Tibial nerve (tissue), 4 donors: ENCODE measurements around the gene S100A5. TPM values are rescaled to one million over a fixed set of nuclear protein-coding genes. Genes with fewer than 3 reads are reported as not detected.

Experiments
- DNase-seq, 2 donors: peaks; one replicate each; pipeline ENCODE4 v3.0.0-alpha.2; 2019; ENCODE audit warnings: low spot score in 2 of 2
- H3K27ac ChIP-seq, 4 donors: fragments of 200-600 bp; sonication (generic) in 3 of 4; one replicate each; pipeline ENCODE4 v1.5.1; 2017 to 2019; ENCODE audit warnings: mild to moderate bottlenecking in 1 of 4
- H3K27me3 ChIP-seq, 2 donors: fragments of 200-600 bp; sonication (generic) in 1 of 2; one replicate each; pipeline versions ENCODE4 v1.5.1 to v1.6.0; 2017 to 2019
- H3K36me3 ChIP-seq, 3 donors: fragments of 200-600 bp; sonication (generic); one replicate each; pipeline ENCODE4 v1.5.1; 2018 to 2019
- H3K4me1 ChIP-seq, 4 donors: fragments of 200-600 bp; sonication (generic) in 3 of 4; one replicate each; pipeline ENCODE4 v1.5.1; 2017 to 2019
- H3K4me3 ChIP-seq, 4 donors: fragments of 200-600 bp; sonication (generic) in 3 of 4; one replicate each; pipeline ENCODE4 v1.5.1; 2017 to 2019; ENCODE audit warnings: mild to moderate bottlenecking in 1 of 4, moderate library complexity in 1 of 4
- H3K9me3 ChIP-seq, 4 donors: fragments of 200-600 bp; sonication (generic) in 3 of 4; one replicate each; pipeline ENCODE4 v1.5.1; 2017 to 2019
- EP300 ChIP-seq, 2 donors: sonication (generic); formaldehyde crosslinking; IDR thresholded peaks; one replicate each; pipeline ENCODE4 v1.6.1; 2017; ENCODE audit warnings: antibody characterized with exemption in 2 of 2, mild to moderate bottlenecking in 1 of 2
- POLR2A ChIP-seq, 2 donors: fragments of 450-650 bp; IDR thresholded peaks; one replicate each; pipeline ENCODE4 v1.6.1; 2017; ENCODE audit warnings: antibody characterized with exemption in 2 of 2, mild to moderate bottlenecking in 2 of 2, moderate library complexity in 2 of 2
- WGBS, 2 donors: methylation state at CpG; one replicate each; pipeline ENCODE4 v1.1.5; 2018; 5-methylcytosine and 5-hydroxymethylcytosine counted together
- total RNA-seq, 4 donors: library from RNA; depleted of rRNA; stranded (reverse); fragments of >200 nt; gene quantifications; one replicate each; pipeline ENCODE4 v1.1.0, GENCODE V29; 2016
- TF ChIP-seq, protein P1 (sequence below), 5 experiments: fragments of 200-600 bp in 3 of 5; fragments of 450-650 bp in 2 of 5; sonication (generic) in 3 of 5; IDR thresholded peaks; one replicate each; pipeline ENCODE4 v1.5.1; 2016 to 2019; ENCODE audit warnings: antibody characterized with exemption in 5 of 5, mild to moderate bottlenecking in 3 of 5, moderate library complexity in 2 of 5

The S100A5 gene
- total RNA-seq, 4 donors from 2014 or later, result not detected

DNA sequence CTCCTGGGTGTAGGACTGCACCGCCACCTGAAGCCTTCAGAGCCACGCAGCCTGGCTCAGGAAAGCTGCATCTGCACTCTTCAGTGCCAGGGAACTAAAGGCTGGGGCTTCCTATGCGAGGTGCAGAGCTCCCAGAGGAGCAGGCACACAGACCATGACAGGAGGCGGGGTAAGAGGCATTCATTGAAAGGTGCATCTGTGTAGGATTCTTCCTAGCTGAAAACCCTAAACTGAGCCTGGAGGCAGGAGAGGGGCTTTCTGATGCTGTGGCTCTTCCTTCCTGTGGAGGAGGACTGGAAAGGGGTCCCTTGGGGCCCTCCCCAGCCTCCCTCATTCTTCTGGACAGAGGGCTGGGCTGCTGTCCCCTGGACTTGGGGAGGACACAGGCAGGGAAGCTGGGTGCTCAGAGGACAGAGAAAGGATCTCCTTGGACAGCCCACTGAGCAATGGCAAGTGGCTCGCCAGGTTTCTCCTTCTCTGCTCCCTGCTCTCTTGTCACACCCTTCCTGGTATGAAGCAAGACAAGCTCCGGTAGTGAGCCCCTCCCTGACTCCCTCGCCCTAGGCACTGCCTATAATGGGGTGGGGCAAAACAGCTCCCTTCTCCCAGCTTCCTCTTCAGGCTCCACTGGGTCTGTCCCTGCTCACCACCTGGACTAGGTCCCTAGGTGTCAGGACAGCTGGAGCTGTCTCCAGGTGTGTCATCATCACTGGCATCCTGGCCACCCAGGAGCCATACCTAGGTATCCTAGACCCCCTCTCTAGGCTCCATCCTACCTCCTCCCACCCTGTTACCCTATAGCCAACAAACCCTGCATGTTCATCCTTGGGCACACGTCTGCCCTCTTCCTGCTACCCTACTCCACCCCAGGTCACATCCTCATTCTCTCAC lies 25.0 kb downstream of the S100A5 start:
- Histone ChIP-seq H3K9me3 (no peaks in the 10 kb centered on the region), H3K27me3 (no peaks in the 10 kb centered on the region), H3K36me3 (no peaks in the 10 kb centered on the region), H3K4me1 (peaks cover 0 to 13% (median 3%) of the 10 kb centered on the region in 4 donors), H3K4me3 (no peak overlapping the region), H3K27ac (peak overlapping the region in 1 of 4 donors; percentile 59)
- no peak for TF ChIP-seq EP300 (IDR thresholded peaks at IDR 0.05)
- TF ChIP-seq, protein P1, sequence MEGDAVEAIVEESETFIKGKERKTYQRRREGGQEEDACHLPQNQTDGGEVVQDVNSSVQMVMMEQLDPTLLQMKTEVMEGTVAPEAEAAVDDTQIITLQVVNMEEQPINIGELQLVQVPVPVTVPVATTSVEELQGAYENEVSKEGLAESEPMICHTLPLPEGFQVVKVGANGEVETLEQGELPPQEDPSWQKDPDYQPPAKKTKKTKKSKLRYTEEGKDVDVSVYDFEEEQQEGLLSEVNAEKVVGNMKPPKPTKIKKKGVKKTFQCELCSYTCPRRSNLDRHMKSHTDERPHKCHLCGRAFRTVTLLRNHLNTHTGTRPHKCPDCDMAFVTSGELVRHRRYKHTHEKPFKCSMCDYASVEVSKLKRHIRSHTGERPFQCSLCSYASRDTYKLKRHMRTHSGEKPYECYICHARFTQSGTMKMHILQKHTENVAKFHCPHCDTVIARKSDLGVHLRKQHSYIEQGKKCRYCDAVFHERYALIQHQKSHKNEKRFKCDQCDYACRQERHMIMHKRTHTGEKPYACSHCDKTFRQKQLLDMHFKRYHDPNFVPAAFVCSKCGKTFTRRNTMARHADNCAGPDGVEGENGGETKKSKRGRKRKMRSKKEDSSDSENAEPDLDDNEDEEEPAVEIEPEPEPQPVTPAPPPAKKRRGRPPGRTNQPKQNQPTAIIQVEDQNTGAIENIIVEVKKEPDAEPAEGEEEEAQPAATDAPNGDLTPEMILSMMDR (IDR thresholded peaks at IDR 0.05), result no peak
- no peak for TF ChIP-seq POLR2A (IDR thresholded peaks at IDR 0.05)
- DNase-seq, result no peak
- 49 to 59% methylated on average over 6 to 8 of the region's 8 CpGs for WGBS, 2 donors

DNA sequence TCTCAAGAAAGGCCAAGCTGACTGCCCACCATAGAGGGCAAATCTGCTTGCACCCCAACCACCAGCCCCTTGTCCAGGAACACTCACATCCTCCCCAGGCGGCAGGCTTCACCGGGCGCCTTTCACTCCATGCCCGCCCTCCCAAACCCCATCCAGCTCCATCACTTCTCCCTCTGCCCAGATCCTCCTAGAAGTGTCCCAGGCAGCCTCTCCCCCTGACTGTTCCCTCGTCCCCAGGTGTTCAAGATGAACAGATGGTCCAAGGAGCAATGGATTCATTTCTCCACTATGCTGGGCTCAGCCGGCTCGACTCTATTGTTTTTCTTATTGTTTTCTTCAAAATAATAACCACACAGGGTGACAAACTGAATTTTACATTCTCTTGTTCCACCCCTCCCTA lies 27.1 kb downstream of the S100A5 start:
- TF ChIP-seq EP300 (IDR thresholded peaks at IDR 0.05) (no peak), POLR2A (IDR thresholded peaks at IDR 0.05) (no peak)
- TF ChIP-seq, protein P1 (IDR thresholded peaks at IDR 0.05), result no peak
- Histone ChIP-seq H3K9me3 (no peaks in the 10 kb centered on the region), H3K27ac (no peak overlapping the region), H3K4me3 (no peak overlapping the region), H3K36me3 (no peaks in the 10 kb centered on the region), H3K4me1 (peaks cover 0 to 17% (median 3%) of the 10 kb centered on the region in 4 donors), H3K27me3 (no peaks in the 10 kb centered on the region)
- DNase-seq, result no peak
- WGBS, 2 donors, result 93 to 96% methylated on average over 7 of the region's 7 CpGs

DNA sequence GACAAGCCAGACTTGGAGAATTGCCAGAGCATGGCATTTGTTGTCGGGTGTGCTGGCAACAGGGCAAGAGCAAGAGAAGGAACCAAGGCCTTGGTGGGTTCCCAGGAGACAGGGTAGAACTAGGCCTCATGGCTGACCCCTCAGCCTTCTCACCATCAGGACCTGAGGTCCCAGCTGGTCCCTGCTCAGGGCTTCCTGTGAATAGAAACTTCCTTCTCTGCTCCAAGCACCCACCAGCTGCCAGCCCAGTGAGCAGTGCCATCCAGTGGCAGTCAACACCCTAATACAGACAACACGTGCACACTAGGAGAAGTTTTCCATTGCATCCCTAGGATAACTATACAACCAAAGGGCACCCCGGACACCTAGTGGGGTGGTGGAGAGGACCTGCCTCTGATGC lies 27.7 kb downstream of the S100A5 start:
- no peak overlapping the region for H3K27ac ChIP-seq
- DNase-seq, result no peak
- H3K4me1 ChIP-seq, result peaks cover 0 to 19% (median 4%) of the 10 kb centered on the region in 4 donors
- no peaks in the 10 kb centered on the region for H3K27me3 ChIP-seq
- no peaks in the 10 kb centered on the region for H3K36me3 ChIP-seq
- WGBS, 2 donors, result 55 to 64% methylated on average over 3 of the region's 3 CpGs
- no peaks in the 10 kb centered on the region for H3K9me3 ChIP-seq
- H3K4me3 ChIP-seq, result no peak overlapping the region
- TF ChIP-seq POLR2A (IDR thresholded peaks at IDR 0.05) (no peak), EP300 (IDR thresholded peaks at IDR 0.05) (no peak)
- TF ChIP-seq, protein P1 (IDR thresholded peaks at IDR 0.05), result peak in 1 of 5 experiments; percentile 10

DNA sequence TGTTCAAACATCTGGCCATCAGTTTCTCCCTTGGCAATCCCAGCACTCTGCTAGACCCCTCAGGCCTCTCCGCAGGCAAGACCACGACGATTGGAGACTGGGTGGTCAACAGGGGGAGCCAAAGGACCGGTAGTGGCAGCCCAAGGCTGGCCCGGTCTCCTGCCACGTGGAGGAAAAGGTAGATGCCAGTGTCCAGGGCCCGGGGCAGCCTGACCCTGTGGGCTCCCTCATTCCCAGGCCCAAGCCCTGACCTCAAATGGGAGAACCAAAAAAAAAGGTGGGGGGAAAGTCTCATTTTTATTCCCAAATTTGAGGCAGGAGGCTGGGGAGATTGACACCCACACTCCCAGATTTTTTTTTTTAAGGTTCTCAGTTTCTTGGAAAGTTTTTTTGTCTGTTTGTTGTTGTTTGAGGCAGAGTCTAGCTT lies 29.7 kb downstream of the S100A5 start:
- H3K4me3 ChIP-seq, result no peak overlapping the region
- WGBS, 2 donors, result 0 to 2% methylated on average over 5 to 7 of the region's 7 CpGs
- H3K27ac ChIP-seq, result peak overlapping the region in 1 of 4 donors; percentile 4
- TF ChIP-seq, protein P1 (IDR thresholded peaks at IDR 0.05), result peak; percentile 79 to 94 (median 91)
- TF ChIP-seq POLR2A (IDR thresholded peaks at IDR 0.05), result no peak
- peak in 1 of 2 donors; percentile 28 for TF ChIP-seq EP300 (IDR thresholded peaks at IDR 0.05)
- H3K9me3 ChIP-seq, result no peaks in the 10 kb centered on the region
- H3K4me1 ChIP-seq, result peaks cover 0 to 39% (median 24%) of the 10 kb centered on the region in 4 donors
- DNase-seq, result peak; percentile 64 to 80
- H3K36me3 ChIP-seq, result no peaks in the 10 kb centered on the region
- H3K27me3 ChIP-seq, result no peaks in the 10 kb centered on the region

DNA sequence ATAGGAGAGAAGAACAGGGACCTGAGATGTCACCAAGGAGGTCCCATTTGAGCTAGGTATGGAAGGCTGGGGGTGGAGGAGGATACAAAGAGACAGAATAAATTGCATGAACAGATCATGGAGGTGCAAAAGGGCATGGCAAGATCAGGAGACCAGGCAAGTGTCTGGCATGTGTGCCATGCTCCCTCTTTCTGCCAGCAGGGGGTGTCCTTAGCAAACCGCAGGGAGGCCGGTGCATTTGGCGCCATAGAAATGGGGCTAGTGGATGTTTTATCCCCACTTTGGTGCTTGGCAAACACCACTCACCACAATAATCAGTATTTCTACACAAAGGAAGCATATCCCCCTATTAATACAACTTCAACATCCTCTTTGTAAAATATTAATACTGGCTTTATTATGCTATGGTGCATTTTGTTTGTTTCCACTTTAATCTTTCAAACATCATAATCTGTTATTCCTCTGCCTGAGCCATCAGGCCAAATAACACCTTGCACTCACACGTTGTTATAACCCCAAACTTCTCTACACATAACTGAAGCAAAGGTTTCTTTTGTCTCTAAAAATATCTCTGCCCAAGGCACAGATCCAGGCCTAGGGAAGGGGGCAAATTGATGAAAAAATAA lies 30.9 kb downstream of the S100A5 start:
- 63% methylated on average over 4 of the region's 4 CpGs for WGBS, 2 donors
- no peak for TF ChIP-seq POLR2A (IDR thresholded peaks at IDR 0.05)
- TF ChIP-seq EP300 (IDR thresholded peaks at IDR 0.05), result no peak
- TF ChIP-seq, protein P1 (IDR thresholded peaks at IDR 0.05), result peak; percentile 29 to 57 (median 38)
- H3K36me3 ChIP-seq, result no peaks in the 10 kb centered on the region
- H3K27me3 ChIP-seq, result no peaks in the 10 kb centered on the region
- H3K9me3 ChIP-seq, result no peaks in the 10 kb centered on the region
- peak in 1 of 2 donors; percentile 38 for DNase-seq
- H3K27ac ChIP-seq, result no peak overlapping the region
- no peak overlapping the region for H3K4me3 ChIP-seq
- H3K4me1 ChIP-seq, result peaks cover 0 to 36% (median 29%) of the 10 kb centered on the region in 4 donors
